ENCODE results near the gene CORO2A. TPM values are rescaled to one million over a fixed set of nuclear protein-coding genes. Genes with fewer than 3 reads are reported as not detected.

Gene CORO2A
- total and polyA plus RNA-seq, 8 donors: 2.8 to 26.7 (median 10.7) TPM

- TF ChIP-seq POLR2A (IDR thresholded peaks at IDR 0.05) (no peak), EP300 (IDR thresholded peaks at IDR 0.05) (no peak), POLR2AphosphoS5 (IDR thresholded peaks at IDR 0.05) (no peak), CTCF (IDR thresholded peaks at IDR 0.05) (no peak)
- Histone ChIP-seq H3K4me3 (no peak overlapping the region), H3K27me3 (no peaks in the 10 kb centered on the region), H3K4me1 (peaks cover 0 to 23% (median 4%) of the 10 kb centered on the region in 4 donors), H3K9me3 (no peaks in the 10 kb centered on the region), H3K36me3 (no peaks in the 10 kb centered on the region), H3K27ac (no peak overlapping the region)
- WGBS, 5 donors: 92 to 95% (median 94%) methylated on average over 5 of the region's 5 CpGs
- DNase-seq: no peak
- intact Hi-C loops (cut with DNase I; ENCODE audit: low total_unique reads): loop anchor here (10.0 kb wide), 1 partner anchor 87 kb away; no protein-coding TSS in a partner anchor
These were observed 10.7 kb downstream of the CORO2A start for GRCh38 chr9:98181746-98182068.

- peaks cover 0 to 27% (median 4%) of the 10 kb centered on the region in 4 donors for H3K4me1 ChIP-seq
- no peak overlapping the region for H3K27ac ChIP-seq
- DNase-seq: no peak
- no peaks in the 10 kb centered on the region for H3K27me3 ChIP-seq
- H3K4me3 ChIP-seq: no peak overlapping the region
- 93 to 100% (median 98%) methylated on average over 6 of the region's 6 CpGs for WGBS, 5 donors
- intact Hi-C loops (cut with DNase I; ENCODE audit: low total_unique reads): loop anchor here (10.0 kb wide), 1 partner anchor 86 kb away; no protein-coding TSS in a partner anchor
- no peaks in the 10 kb centered on the region for H3K36me3 ChIP-seq
- TF ChIP-seq CTCF (IDR thresholded peaks at IDR 0.05) (no peak), POLR2A (IDR thresholded peaks at IDR 0.05) (no peak), EP300 (IDR thresholded peaks at IDR 0.05) (no peak), POLR2AphosphoS5 (IDR thresholded peaks at IDR 0.05) (no peak)
- H3K9me3 ChIP-seq: no peaks in the 10 kb centered on the region
These were observed 11.4 kb downstream of the CORO2A start for GRCh38 chr9:98180996-98181395.

GRCh38 chr9:98178874-98179850, 13.3 kb downstream of the CORO2A start:
- H3K4me3 ChIP-seq: no peak overlapping the region
- TF ChIP-seq POLR2AphosphoS5 (IDR thresholded peaks at IDR 0.05) (no peak), CTCF (IDR thresholded peaks at IDR 0.05) (no peak), EP300 (IDR thresholded peaks at IDR 0.05) (no peak), POLR2A (IDR thresholded peaks at IDR 0.05) (no peak)
- intact Hi-C loops (cut with DNase I; ENCODE audit: low total_unique reads): no loop called here
- DNase-seq: no peak
- H3K27me3 ChIP-seq: no peaks in the 10 kb centered on the region
- H3K27ac ChIP-seq: no peak overlapping the region
- WGBS, 5 donors: 80 to 94% (median 89%) methylated on average over 15 to 16 of the region's 16 CpGs
- no peaks in the 10 kb centered on the region for H3K9me3 ChIP-seq
- H3K36me3 ChIP-seq: no peaks in the 10 kb centered on the region
- H3K4me1 ChIP-seq: peaks cover 0 to 19% (median 4%) of the 10 kb centered on the region in 4 donors

GRCh38 chr9:98176391-98177259, 15.8 kb downstream of the CORO2A start:
- H3K27ac ChIP-seq: no peak overlapping the region
- H3K27me3 ChIP-seq: no peaks in the 10 kb centered on the region
- TF ChIP-seq POLR2A (IDR thresholded peaks at IDR 0.05) (no peak), EP300 (IDR thresholded peaks at IDR 0.05) (no peak), POLR2AphosphoS5 (IDR thresholded peaks at IDR 0.05) (no peak), CTCF (IDR thresholded peaks at IDR 0.05) (no peak)
- WGBS, 5 donors: 56 to 73% (median 58%) methylated on average over 9 of the region's 9 CpGs
- DNase-seq: no peak
- no peak overlapping the region for H3K4me3 ChIP-seq
- H3K9me3 ChIP-seq: no peaks in the 10 kb centered on the region
- no peaks in the 10 kb centered on the region for H3K36me3 ChIP-seq
- peaks cover 3 to 15% (median 5%) of the 10 kb centered on the region in 4 donors for H3K4me1 ChIP-seq
- intact Hi-C loops (cut with DNase I; ENCODE audit: low total_unique reads): no loop called here
